ENCODE measurements around the gene TMEM178B. TPM values are rescaled to one million over a fixed set of nuclear protein-coding genes. Genes with fewer than 3 reads are reported as not detected.
"Not testable (repeated sequence)": the region's sequence is repeated elsewhere in the genome, so short reads cannot be mapped to it uniquely, and the experiment has no call there.

Gene TMEM178B
- total RNA-seq (2022): 0.02 TPM in 1 of 2 replicates, not detected in the other
- percentile 11 among the genes with signal in this experiment for Bru-seq, nascent RNA
- BruChase-seq, experiment 1, labeled RNA remaining after a 6-hour chase: percentile 12 among the genes with signal in this experiment
- BruChase-seq, experiment 2, labeled RNA remaining after a 2-hour chase: percentile 12 among the genes with signal in this experiment
- long read RNA-seq, partial matches to known transcripts: 0 of 1 reads
- long read RNA-seq, other reads (novel, unspliced or antisense): 1 of 1 reads

GRCh38 chr7:141073641-141074161, at the start of gene TMEM178B:
Gene TMEM178B (plus strand): TSS chr7:141074064.
- intact Hi-C loops (cut with micrococcal nuclease): no loop called here

GRCh38 chr7:141024668-141025067, 49.2 kb upstream of the TMEM178B start:
- DNase-seq (ENCODE audit: unreplicated experiment): no peak
- H3K4me1 Mint-ChIP-seq (ENCODE audit: insufficient read depth, unreplicated experiment): no peaks in the 10 kb centered on the region
- peaks cover 29% of the 10 kb centered on the region for H3K27me3 Mint-ChIP-seq (ENCODE audit: insufficient read depth, unreplicated experiment)
- no TSS peak for BruUV-seq (replicated peaks)
- H3K4me3 Mint-ChIP-seq (ENCODE audit: unreplicated experiment): no peak overlapping the region
- TF ChIP-seq, protein P1, sequence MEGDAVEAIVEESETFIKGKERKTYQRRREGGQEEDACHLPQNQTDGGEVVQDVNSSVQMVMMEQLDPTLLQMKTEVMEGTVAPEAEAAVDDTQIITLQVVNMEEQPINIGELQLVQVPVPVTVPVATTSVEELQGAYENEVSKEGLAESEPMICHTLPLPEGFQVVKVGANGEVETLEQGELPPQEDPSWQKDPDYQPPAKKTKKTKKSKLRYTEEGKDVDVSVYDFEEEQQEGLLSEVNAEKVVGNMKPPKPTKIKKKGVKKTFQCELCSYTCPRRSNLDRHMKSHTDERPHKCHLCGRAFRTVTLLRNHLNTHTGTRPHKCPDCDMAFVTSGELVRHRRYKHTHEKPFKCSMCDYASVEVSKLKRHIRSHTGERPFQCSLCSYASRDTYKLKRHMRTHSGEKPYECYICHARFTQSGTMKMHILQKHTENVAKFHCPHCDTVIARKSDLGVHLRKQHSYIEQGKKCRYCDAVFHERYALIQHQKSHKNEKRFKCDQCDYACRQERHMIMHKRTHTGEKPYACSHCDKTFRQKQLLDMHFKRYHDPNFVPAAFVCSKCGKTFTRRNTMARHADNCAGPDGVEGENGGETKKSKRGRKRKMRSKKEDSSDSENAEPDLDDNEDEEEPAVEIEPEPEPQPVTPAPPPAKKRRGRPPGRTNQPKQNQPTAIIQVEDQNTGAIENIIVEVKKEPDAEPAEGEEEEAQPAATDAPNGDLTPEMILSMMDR (IDR thresholded peaks at IDR 0.05; ENCODE audit: unreplicated experiment): no peak
- intact Hi-C loops (cut with micrococcal nuclease): no loop called here
- peaks cover 35% of the 10 kb centered on the region for H3K9me3 Mint-ChIP-seq (ENCODE audit: unreplicated experiment)
- H3K27ac Mint-ChIP-seq (ENCODE audit: low read depth, unreplicated experiment): no peak overlapping the region
- POLR2A ChIA-PET: interaction anchor here (0.7 kb wide), 1 partner anchor 97 kb away, joined by 3 read pairs; no protein-coding TSS in a partner anchor
- no peaks in the 10 kb centered on the region for H3K36me3 Mint-ChIP-seq (ENCODE audit: insufficient read depth, unreplicated experiment)
- CTCF ChIA-PET: no interaction called here

More at GRCh38 chr7:141073641-141074161, at the start of gene TMEM178B:
- BruUV-seq (replicated peaks): no TSS peak
- H3K4me3 Mint-ChIP-seq (ENCODE audit: unreplicated experiment): peak within 1 kb of the TSS; percentile 73
- no peaks in the 10 kb centered on the region for H3K36me3 Mint-ChIP-seq (ENCODE audit: insufficient read depth, unreplicated experiment)
- ChIA-PET POLR2A (no interaction called here), CTCF (interaction anchor here (0.6 kb wide), 1 partner anchor 824 kb away, joined by 3 read pairs; no protein-coding TSS in a partner anchor)
- no peaks in the 10 kb centered on the region for H3K4me1 Mint-ChIP-seq (ENCODE audit: insufficient read depth, unreplicated experiment)
- H3K27me3 Mint-ChIP-seq (ENCODE audit: insufficient read depth, unreplicated experiment): peaks cover 45% of the 10 kb centered on the region
- no peak for DNase-seq (ENCODE audit: unreplicated experiment)
- no peaks in the 10 kb centered on the region for H3K9me3 Mint-ChIP-seq (ENCODE audit: unreplicated experiment)
- H3K27ac Mint-ChIP-seq (ENCODE audit: low read depth, unreplicated experiment): no peak within 1 kb of the TSS
- TF ChIP-seq, protein P1 (IDR thresholded peaks at IDR 0.05; ENCODE audit: unreplicated experiment): no peak

- DNase-seq (ENCODE audit: unreplicated experiment): no peak
- TF ChIP-seq, protein P1 (IDR thresholded peaks at IDR 0.05; ENCODE audit: unreplicated experiment): no peak
- Mint-ChIP-seq H3K4me1 (ENCODE audit: insufficient read depth, unreplicated experiment) (no peaks in the 10 kb centered on the region), H3K4me3 (ENCODE audit: unreplicated experiment) (no peak overlapping the region), H3K27ac (ENCODE audit: low read depth, unreplicated experiment) (no peak overlapping the region), H3K9me3 (ENCODE audit: unreplicated experiment) (peaks cover 35% of the 10 kb centered on the region), H3K27me3 (ENCODE audit: insufficient read depth, unreplicated experiment) (peaks cover 19% of the 10 kb centered on the region), H3K36me3 (ENCODE audit: insufficient read depth, unreplicated experiment) (no peaks in the 10 kb centered on the region)
- intact Hi-C loops (cut with micrococcal nuclease): no loop called here
- ChIA-PET CTCF (interaction anchor here (1.2 kb wide), 1 partner anchor 12 kb away, joined by 6 read pairs; the partner anchor contains the start of gene MRPS33), POLR2A (no interaction called here)
- BruUV-seq (replicated peaks): no TSS peak
Measured at GRCh38 chr7:141027043-141027442, 46.8 kb upstream of the TMEM178B start.

DNA sequence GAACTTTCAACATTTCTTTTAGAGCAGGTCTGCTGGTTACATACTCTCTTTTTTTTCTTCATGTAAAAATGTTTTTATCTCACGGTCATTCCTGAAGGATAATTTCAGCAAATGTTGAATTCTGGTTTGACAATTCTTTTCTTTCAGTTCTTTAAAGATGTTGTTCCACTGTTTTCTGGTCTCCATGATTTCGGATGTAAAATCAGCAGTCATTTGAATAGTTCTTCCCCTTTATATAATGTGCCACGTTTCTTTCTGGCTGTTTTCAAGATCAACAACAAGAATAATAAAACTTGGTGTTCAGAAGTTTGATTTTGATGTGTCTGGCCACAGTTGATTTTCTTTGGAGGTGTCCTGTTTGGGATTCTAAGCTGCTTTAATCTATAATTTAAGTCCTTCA, 45.1 kb upstream of the TMEM178B start:
- Mint-ChIP-seq H3K27me3 (ENCODE audit: insufficient read depth, unreplicated experiment) (peaks cover 2% of the 10 kb centered on the region), H3K36me3 (ENCODE audit: insufficient read depth, unreplicated experiment) (no peaks in the 10 kb centered on the region)
- intact Hi-C loops (cut with micrococcal nuclease): no loop called here

GRCh38 chr7:141032539-141033323, 41.1 kb upstream of the TMEM178B start:
- H3K36me3 Mint-ChIP-seq (ENCODE audit: insufficient read depth, unreplicated experiment); H3K4me3 Mint-ChIP-seq (ENCODE audit: unreplicated experiment): not testable (repeated sequence)

More for the DNA sequence above, 45.1 kb upstream of the TMEM178B start:
- no peak for DNase-seq (ENCODE audit: unreplicated experiment)
- H3K4me1 Mint-ChIP-seq (ENCODE audit: insufficient read depth, unreplicated experiment): no peaks in the 10 kb centered on the region
- no peak overlapping the region for H3K27ac Mint-ChIP-seq (ENCODE audit: low read depth, unreplicated experiment)
- ChIA-PET CTCF (no interaction called here), POLR2A (no interaction called here)
- no TSS peak for BruUV-seq (replicated peaks)
- TF ChIP-seq, protein P1 (IDR thresholded peaks at IDR 0.05; ENCODE audit: unreplicated experiment): no peak
- H3K4me3 Mint-ChIP-seq (ENCODE audit: unreplicated experiment): no peak overlapping the region
- H3K9me3 Mint-ChIP-seq (ENCODE audit: unreplicated experiment): peaks cover 29% of the 10 kb centered on the region

DNA sequence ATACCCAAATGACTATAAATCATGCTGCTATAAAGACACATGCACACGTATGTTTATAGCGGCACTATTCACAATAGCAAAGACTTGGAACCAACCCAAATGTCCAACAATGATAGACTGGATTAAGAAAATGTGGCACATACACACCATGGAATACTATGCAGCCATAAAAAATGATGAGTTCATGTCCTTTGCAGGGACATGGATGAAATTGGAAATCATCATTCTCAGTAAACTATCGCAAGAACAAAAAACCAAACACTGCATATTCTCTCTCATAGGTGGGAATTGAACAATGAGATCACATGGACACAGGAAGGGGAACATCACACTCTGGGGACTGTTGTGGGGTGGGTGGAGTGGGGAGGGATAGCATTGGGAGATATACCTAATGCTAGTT, 35.8 kb upstream of the TMEM178B start:
- not testable (repeated sequence) for H3K9me3 Mint-ChIP-seq (ENCODE audit: unreplicated experiment)

More at GRCh38 chr7:141032539-141033323, 41.1 kb upstream of the TMEM178B start:
- CTCF ChIA-PET; POLR2A ChIA-PET; H3K27me3 Mint-ChIP-seq (ENCODE audit: insufficient read depth, unreplicated experiment); DNase-seq (ENCODE audit: unreplicated experiment); H3K4me1 Mint-ChIP-seq (ENCODE audit: insufficient read depth, unreplicated experiment); intact Hi-C loops (cut with micrococcal nuclease); H3K27ac Mint-ChIP-seq (ENCODE audit: low read depth, unreplicated experiment); BruUV-seq (replicated peaks): not testable (repeated sequence)
- H3K9me3 Mint-ChIP-seq (ENCODE audit: unreplicated experiment): peaks cover 12% of the 10 kb centered on the region

More for the DNA sequence above, 35.8 kb upstream of the TMEM178B start:
- H3K27ac Mint-ChIP-seq (ENCODE audit: low read depth, unreplicated experiment); BruUV-seq (replicated peaks); POLR2A ChIA-PET; DNase-seq (ENCODE audit: unreplicated experiment); H3K4me1 Mint-ChIP-seq (ENCODE audit: insufficient read depth, unreplicated experiment); CTCF ChIA-PET; H3K4me3 Mint-ChIP-seq (ENCODE audit: unreplicated experiment); H3K36me3 Mint-ChIP-seq (ENCODE audit: insufficient read depth, unreplicated experiment); intact Hi-C loops (cut with micrococcal nuclease); H3K27me3 Mint-ChIP-seq (ENCODE audit: insufficient read depth, unreplicated experiment): not testable (repeated sequence)
